Vagina (tissue), 2 donors: Measurements from ENCODE around the gene HUS1.

Experiments
- CTCF ChIP-seq, 3 experiments: fragments of 450-650 bp in 2 of 3; fragments of 200-600 bp in 1 of 3; sonication (generic) in 1 of 3; IDR thresholded peaks; one replicate each; pipeline ENCODE4 v1.5.1; 2017 to 2019; ENCODE audit warnings: antibody characterized with exemption in 3 of 3, mild to moderate bottlenecking in 2 of 3, moderate library complexity in 2 of 3
- POLR2AphosphoS5 ChIP-seq, 2 donors: sonication (generic); formaldehyde crosslinking; IDR thresholded peaks; one replicate each; pipeline ENCODE4 v1.9.0; 2017; ENCODE audit warnings: antibody characterized with exemption in 2 of 2, mild to moderate bottlenecking in 2 of 2, low read depth in 1 of 2; ENCODE audit not compliant: insufficient read depth in 1 of 2

- peak; percentile 53 to 81 (median 80) for TF ChIP-seq CTCF (IDR thresholded peaks at IDR 0.05)
- no peak for TF ChIP-seq POLR2AphosphoS5 (IDR thresholded peaks at IDR 0.05; ENCODE audit: insufficient read depth in 1 of 2, low read depth in 1 of 2)
Measured at GRCh38 chr7:47945261-47946015, 34.0 kb downstream of the HUS1 start.
